ENCODE results near the gene EPHA4.

GRCh38 chr2:221439761-221440479 is 132.2 kb downstream of the EPHA4 start:
- TF ChIP-seq, protein P1, sequence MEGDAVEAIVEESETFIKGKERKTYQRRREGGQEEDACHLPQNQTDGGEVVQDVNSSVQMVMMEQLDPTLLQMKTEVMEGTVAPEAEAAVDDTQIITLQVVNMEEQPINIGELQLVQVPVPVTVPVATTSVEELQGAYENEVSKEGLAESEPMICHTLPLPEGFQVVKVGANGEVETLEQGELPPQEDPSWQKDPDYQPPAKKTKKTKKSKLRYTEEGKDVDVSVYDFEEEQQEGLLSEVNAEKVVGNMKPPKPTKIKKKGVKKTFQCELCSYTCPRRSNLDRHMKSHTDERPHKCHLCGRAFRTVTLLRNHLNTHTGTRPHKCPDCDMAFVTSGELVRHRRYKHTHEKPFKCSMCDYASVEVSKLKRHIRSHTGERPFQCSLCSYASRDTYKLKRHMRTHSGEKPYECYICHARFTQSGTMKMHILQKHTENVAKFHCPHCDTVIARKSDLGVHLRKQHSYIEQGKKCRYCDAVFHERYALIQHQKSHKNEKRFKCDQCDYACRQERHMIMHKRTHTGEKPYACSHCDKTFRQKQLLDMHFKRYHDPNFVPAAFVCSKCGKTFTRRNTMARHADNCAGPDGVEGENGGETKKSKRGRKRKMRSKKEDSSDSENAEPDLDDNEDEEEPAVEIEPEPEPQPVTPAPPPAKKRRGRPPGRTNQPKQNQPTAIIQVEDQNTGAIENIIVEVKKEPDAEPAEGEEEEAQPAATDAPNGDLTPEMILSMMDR (conservative IDR thresholded peaks at IDR 0.05; ENCODE audit: low read depth, low read length) = no peak
- TF ChIP-seq USF2 (IDR thresholded peaks at IDR 0.05; ENCODE audit: low read depth, low read length) (no peak), RAD21 (IDR thresholded peaks at IDR 0.05; ENCODE audit: low read length) (no peak), MAFK (IDR thresholded peaks at IDR 0.05; ENCODE audit: low read depth, low read length) (no peak), POLR2A (IDR thresholded peaks at IDR 0.05; ENCODE audit: low read depth, low read length) (no peak), BHLHE40 (IDR thresholded peaks at IDR 0.05; ENCODE audit: low read depth, low read length) (no peak), RCOR1 (IDR thresholded peaks at IDR 0.05; ENCODE audit: insufficient replicate concordance, low read length) (no peak), MXI1 (IDR thresholded peaks at IDR 0.05; ENCODE audit: borderline replicate concordance, low read depth, low read length) (no peak), CHD1 (IDR thresholded peaks at IDR 0.05; ENCODE audit: low read depth, low read length) (no peak), MAZ (IDR thresholded peaks at IDR 0.05; ENCODE audit: borderline replicate concordance, low read depth, low read length) (no peak), CEBPB (IDR thresholded peaks at IDR 0.05; ENCODE audit: low read depth, low read length) (no peak), SMC3 (IDR thresholded peaks at IDR 0.05; ENCODE audit: low read depth, low read length) (no peak), RFX5 (IDR thresholded peaks at IDR 0.05; ENCODE audit: low read depth, low read length) (no peak), NFE2L2 (IDR thresholded peaks at IDR 0.05; ENCODE audit: low read depth, low read length) (no peak)
